ENCODE measurements around the gene WNT7B. TPM values are rescaled to one million over a fixed set of nuclear protein-coding genes. Genes with fewer than 3 reads are reported as not detected.

Gene WNT7B
- total RNA-seq, 2 donors from 2014 or later = 7.5 to 7.7 TPM

DNA sequence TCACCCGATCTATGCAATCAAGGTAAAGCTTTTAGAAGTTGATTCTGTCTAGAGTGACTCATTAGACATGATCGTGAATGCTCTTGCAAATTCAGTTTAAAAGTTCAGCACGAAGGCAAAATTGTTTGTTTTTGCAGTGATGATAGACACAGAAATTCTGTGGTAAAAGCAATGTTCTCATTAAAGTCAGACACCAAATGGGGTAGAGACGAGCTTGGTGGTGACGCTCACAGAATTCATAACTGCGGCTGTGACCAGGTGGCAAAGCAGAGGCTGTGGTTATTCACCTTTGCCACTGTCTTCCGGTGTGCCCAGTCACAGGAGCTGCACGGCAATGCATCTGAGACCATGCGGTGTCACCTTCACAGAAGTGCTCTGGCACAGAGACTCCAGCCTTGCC, 83.4 kb downstream of the WNT7B start:
- Histone ChIP-seq H3K4me1 (replicated peaks) (peaks cover 15% of the 10 kb centered on the region), H3K27ac (no peak overlapping the region), H3K9me3 (no peaks in the 10 kb centered on the region), H3K27me3 (replicated peaks; ENCODE audit: insufficient read depth) (no peaks in the 10 kb centered on the region), H3K4me3 (no peak overlapping the region), H3K36me3 (no peaks in the 10 kb centered on the region)
- TF ChIP-seq POLR2A (IDR thresholded peaks at IDR 0.05) (no peak), POLR2AphosphoS5 (IDR thresholded peaks at IDR 0.05) (no peak), CTCF (IDR thresholded peaks at IDR 0.05) (no peak)
- intact Hi-C loops (cut with DNase I) = no loop called here
- 76% methylated on average over 9 of the region's 9 CpGs for WGBS
- no peak for DNase-seq (ENCODE audit: low spot score)

DNA sequence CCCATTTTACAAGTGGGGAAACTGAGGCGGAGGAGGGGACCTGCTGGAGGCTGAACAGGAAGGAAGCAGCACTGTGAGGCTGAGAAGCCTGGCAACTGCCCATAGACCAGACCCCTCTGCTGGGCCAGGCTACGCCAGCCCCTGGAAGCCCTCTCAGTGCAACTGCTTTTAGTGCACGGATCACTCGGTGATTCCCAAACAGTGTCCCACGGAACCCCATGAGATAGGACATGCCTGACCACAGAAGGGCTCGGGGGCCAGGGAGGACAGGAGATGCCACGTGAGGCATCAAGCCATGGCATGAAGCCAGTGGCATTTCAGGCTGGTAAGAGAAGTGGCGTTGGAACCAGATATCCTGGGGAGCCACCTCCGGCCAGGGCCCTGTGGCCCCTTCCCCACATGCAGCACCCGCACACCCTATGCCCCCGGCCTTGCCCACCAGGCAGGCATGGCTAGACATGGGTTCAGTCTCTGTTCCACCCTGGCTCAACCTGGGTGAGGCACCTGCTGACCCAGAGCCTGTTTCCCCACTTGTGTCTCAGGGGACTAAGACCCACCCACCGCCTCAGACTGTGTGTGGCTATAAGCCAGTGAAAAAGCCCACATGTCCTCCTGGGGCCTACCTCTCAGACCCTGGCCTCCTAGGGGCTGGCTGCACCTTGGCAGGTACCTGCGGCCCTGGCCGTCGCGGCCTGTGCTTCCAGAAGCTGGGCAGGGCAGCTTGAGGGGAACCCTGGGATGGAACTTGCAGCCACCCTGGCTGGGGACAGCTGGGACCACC, 84.1 kb downstream of the WNT7B start:
- Histone ChIP-seq H3K4me1 (replicated peaks) (peaks cover 15% of the 10 kb centered on the region), H3K27me3 (replicated peaks; ENCODE audit: insufficient read depth) (no peaks in the 10 kb centered on the region), H3K27ac (no peak overlapping the region), H3K36me3 (no peaks in the 10 kb centered on the region), H3K9me3 (no peaks in the 10 kb centered on the region), H3K4me3 (no peak overlapping the region)
- no peak for TF ChIP-seq CTCF (IDR thresholded peaks at IDR 0.05)
- TF ChIP-seq POLR2A (IDR thresholded peaks at IDR 0.05) = no peak
- no peak for TF ChIP-seq POLR2AphosphoS5 (IDR thresholded peaks at IDR 0.05)
- intact Hi-C loops (cut with DNase I) = no loop called here
- WGBS = 82% methylated on average over 16 of the region's 16 CpGs
- no peak for DNase-seq (ENCODE audit: low spot score)

DNA sequence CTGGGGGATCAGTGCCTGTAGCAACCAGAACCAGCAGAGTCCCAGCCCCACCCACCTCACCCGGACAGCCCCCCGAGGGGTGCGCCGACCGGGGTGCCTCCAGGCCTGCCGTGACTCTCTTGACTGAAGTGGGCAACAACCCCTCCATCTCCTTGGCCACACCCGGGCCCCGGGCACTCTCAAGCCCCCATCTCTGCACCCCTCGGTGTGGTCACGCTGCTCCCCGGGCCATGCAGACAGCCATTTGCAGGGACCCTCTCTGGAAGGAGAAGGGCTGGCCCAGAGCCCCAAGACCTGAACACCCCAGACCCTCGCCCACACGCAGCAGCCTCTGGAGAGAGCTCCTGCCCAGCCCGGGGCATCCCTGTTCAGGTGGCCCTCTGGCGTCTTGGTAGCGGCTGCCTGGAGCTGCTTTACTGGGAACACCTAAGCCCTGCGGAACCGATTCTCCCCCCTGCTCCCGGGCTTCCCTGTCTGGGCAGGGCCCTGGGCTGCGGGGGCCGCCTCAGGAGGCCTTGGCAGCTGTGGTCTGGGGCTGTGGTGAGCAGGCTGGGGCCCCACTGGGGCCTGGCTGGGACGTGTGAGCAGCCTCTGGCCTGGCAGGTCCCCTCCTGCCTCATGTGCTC, 84.9 kb downstream of the WNT7B start:
- DNase-seq (ENCODE audit: low spot score) = no peak
- Histone ChIP-seq H3K27me3 (replicated peaks; ENCODE audit: insufficient read depth) (no peaks in the 10 kb centered on the region), H3K36me3 (no peaks in the 10 kb centered on the region), H3K27ac (no peak overlapping the region), H3K9me3 (no peaks in the 10 kb centered on the region), H3K4me3 (no peak overlapping the region), H3K4me1 (replicated peaks) (peaks cover 17% of the 10 kb centered on the region)
- TF ChIP-seq POLR2AphosphoS5 (IDR thresholded peaks at IDR 0.05) (no peak), CTCF (IDR thresholded peaks at IDR 0.05) (no peak), POLR2A (IDR thresholded peaks at IDR 0.05) (no peak)
- intact Hi-C loops (cut with DNase I) = no loop called here
- 64% methylated on average over 22 of the region's 22 CpGs for WGBS

GRCh38 chr22:45891471-45891995, 85.4 kb downstream of the WNT7B start:
- WGBS = 46% methylated on average over 25 of the region's 25 CpGs
- Histone ChIP-seq H3K36me3 (no peaks in the 10 kb centered on the region), H3K9me3 (no peaks in the 10 kb centered on the region), H3K4me3 (no peak overlapping the region), H3K27me3 (replicated peaks; ENCODE audit: insufficient read depth) (no peaks in the 10 kb centered on the region), H3K4me1 (replicated peaks) (peaks cover 11% of the 10 kb centered on the region), H3K27ac (no peak overlapping the region)
- no peak for DNase-seq (ENCODE audit: low spot score)
- TF ChIP-seq POLR2AphosphoS5 (IDR thresholded peaks at IDR 0.05) (no peak), CTCF (IDR thresholded peaks at IDR 0.05) (no peak), POLR2A (IDR thresholded peaks at IDR 0.05) (no peak)
- intact Hi-C loops (cut with DNase I) = no loop called here
